GM19239 (cell line): Measurements from ENCODE around the gene MRPS5.
"Not testable (repeated sequence)": the region's sequence is repeated elsewhere in the genome, so short reads cannot be mapped to it uniquely, and the experiment has no call there.

Experiments
- DNase-seq: peaks from one replicate; pipeline ENCODE4 v3.0.0; 2011; ENCODE audit warnings: low spot score; ENCODE audit not compliant: insufficient read length
- FAIRE-seq: peaks from 2 replicates; lab custom pipeline; 2011; peaks lifted over from hg19 to GRCh38; lab: Jason Lieb, UNC

Gene MRPS5

DNA sequence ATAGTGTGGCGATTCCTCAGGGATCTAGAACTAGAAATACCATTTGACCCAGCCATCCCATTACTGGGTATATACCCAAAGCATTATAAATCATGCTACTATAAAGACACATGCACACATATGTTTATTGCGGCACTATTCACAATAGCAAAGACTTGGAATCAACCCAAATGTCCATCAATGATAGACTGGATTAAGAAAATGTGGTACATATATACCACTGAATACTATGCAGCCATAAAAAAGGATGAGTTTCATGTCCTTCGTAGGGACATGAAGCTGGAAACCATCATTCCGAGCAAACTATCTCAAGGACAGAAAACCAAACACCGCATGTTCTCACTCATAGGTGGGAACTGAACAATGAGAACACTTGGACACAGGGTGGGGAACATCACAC, 23.3 kb downstream of the MRPS5 start:
- not testable (repeated sequence) for FAIRE-seq, DNase-seq

GRCh38 chr2:95091885-95092555, 29.6 kb downstream of the MRPS5 start:
- DNase-seq (no peak), FAIRE-seq (no peak)

- DNase-seq (no peak), FAIRE-seq (no peak)
These were observed 34.2 kb downstream of the MRPS5 start for GRCh38 chr2:95087379-95087778.

GRCh38 chr2:95086017-95086416, 35.6 kb downstream of the MRPS5 start:
- no peak for FAIRE-seq
- DNase-seq, result no peak

DNA sequence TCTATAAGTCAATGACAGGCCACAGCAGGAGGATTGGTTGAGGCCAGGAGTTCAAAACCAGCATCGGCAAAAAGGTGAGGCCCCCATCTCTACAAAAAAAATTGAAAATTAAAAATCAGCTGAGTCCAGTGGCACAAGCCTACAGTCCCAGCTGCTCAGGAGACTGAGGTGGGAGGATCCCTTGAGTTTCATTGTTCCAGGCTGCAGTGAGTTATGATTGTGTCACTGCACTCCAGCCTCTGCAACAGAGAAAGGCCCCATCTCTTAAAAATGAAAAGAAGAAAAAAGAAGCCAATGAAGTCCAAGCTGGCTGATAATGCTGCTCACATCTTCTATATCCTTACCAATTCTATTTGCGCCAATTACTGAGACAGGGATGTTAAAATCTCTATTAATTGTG, 39.1 kb downstream of the MRPS5 start:
- DNase-seq, result no peak
- FAIRE-seq, result no peak

DNA sequence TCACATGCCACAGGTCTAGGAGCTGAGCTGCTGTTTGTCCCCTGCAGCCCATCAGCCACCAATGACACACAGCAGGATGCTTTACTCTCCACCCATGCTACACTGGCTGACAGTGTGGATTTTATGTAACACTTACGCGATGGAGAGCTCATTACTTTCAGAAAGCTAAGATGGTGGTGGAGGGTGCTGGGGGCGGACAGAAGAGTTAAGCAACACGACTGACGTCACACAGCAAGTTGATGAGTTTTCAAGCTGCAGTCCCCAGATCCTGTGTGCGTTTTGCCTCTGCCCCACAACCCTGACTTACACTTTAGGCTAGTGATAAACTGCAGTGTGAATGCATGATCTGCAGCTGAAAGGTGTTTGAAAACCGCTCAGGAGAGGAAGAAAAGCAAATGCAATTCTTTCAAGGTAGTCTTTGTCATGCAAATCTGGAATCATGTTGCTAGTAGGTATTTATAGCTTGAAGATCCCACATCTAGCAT, 42.4 kb downstream of the MRPS5 start:
- FAIRE-seq (no peak), DNase-seq (no peak)

- DNase-seq, result no peak
- no peak for FAIRE-seq
These were observed 43.6 kb downstream of the MRPS5 start for GRCh38 chr2:95077861-95078603.

GRCh38 chr2:95077530-95077825, 44.1 kb downstream of the MRPS5 start:
- FAIRE-seq, result no peak
- no peak for DNase-seq

- DNase-seq (peak; percentile 76), FAIRE-seq (peak; percentile 85)
These were observed 44.7 kb downstream of the MRPS5 start for GRCh38 chr2:95076705-95077529.

DNA sequence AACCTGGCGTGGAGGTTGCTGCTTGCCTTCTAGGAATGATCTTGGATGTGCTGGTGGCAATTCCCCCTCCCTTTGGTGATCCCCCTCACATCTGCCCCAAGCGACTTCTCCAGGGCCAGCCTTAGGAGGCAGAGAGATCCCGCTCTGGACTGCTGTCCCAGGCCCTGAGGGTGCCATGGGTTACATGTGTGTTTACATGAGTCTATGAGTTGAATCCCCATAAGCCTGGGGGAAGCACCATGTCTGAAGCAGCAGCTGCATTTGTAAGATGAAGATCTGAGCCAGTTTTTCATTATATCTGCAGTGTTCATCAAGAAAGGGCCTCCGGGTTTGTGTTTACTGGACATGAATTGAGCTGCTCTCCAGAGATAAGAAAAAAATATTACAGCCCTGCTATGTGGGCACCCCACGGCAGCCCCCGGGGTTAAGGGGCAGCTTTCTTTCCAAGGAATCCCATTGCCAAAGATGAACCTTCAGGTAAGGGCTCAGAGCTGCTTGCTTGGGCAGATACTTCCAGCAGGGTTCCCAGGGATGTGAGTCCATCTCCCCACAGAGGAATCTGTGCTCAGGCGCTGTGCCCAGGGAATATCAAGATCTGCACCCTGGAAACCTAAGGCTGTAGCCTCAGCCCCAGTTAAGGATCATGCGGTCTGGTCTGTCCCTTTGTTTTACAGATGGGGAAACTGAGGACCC, 46.0 kb downstream of the MRPS5 start:
- DNase-seq (no peak), FAIRE-seq (no peak)

- FAIRE-seq, result peak; percentile 18
- DNase-seq, result no peak
These were observed 46.8 kb downstream of the MRPS5 start for GRCh38 chr2:95074663-95075439.

DNA sequence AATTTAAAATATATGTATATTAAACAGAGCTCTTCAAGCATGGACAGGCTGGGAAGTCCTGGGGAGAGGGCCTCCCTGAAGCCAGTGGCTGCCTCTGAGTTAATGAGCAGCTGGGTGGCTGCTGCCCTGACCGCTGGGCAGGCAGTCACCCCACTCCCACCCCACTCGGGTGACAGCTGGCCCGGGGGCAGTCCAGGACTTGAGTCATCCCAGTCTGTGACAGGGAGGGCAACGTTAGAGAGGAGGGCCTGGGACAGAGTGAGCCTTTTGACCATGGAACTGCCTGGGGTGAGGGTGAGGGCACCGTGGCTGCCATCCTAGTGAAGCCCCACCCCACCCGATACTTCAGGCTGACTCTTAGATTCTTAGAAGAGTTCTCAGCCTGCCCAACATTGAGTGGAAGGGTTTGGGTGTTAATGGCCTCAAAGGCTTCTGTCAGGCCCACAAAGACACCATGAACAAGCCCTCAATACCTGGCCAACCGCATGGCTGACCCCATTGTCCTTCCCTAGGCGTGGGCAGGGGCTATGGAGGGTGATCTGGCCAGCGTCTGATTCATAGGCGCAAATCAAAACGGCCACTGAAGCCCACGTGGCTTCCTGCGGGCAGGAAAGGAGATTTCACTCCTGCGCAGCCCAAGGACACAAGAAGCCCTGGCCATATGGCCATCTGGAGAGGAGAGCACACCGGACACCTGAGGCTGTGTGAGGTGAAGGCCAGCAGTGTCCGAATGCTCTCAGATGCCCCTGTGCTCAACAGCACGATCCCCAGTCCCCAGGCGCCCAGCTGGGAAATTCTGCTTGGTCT, 47.5 kb downstream of the MRPS5 start:
- no peak for DNase-seq

DNA sequence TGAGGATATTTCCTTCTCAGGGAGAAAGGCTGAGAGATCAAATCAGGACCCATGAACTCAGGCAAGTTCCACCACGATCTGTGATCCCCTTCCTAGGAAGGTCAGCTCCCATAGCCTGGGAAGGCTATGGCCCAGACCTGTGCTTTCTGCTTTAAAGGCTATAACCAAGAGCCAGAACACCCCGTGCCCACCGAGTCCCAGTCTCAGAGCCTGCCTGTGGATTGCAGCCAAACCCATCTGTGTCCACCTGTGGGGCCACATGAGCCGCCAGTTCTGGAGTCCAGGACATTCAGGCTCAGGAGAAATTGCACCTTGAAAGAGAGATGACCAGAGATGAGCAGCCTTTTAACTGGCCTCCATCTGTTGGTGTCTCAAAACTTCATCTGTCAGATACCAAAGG, 49.2 kb downstream of the MRPS5 start:
- no peak for FAIRE-seq
- DNase-seq, result no peak

More for the DNA sequence above, 47.5 kb downstream of the MRPS5 start:
- FAIRE-seq, result no peak

DNA sequence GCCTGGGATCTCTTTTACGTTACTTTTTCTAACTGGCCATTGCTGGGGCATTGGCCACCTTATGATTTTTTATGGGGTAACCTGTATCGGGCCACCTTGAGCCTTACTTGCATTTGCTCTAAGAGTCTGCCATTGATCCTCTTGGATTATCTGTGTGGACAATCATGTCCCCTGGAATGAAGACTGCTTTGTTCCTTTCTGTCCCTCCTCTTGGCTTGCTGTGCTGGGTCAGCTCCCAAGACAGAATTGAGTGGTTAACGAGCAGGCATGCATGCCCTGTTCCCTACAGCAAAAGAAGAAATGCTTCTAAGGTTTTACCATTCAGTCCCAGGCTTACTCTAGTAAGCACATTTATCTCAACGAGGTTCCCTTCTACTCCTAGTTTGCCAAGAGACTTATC, 49.8 kb downstream of the MRPS5 start:
- no peak for DNase-seq
- FAIRE-seq, result no peak

GRCh38 chr2:95069465-95069864, 52.1 kb downstream of the MRPS5 start:
- FAIRE-seq (no peak), DNase-seq (no peak)

DNA sequence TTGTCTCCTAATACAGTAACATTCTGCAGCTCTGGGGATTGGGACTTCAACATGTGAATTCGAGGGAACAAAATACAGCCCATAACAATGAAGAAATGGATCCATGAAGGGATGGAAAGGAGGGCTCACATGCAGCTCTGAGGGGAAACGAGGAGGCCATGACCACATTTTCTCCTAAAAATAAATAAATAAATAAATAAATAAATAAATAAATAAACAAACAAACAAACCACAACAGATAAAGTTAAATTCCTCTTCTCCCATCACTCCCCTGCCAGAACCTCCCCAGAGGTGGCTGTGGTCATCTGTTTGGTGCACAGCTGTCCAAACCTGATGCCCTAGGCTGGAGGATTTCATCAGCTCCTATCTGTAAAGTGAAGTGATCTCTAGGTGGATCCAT, 53.4 kb downstream of the MRPS5 start:
- no peak for FAIRE-seq
- no peak for DNase-seq

DNA sequence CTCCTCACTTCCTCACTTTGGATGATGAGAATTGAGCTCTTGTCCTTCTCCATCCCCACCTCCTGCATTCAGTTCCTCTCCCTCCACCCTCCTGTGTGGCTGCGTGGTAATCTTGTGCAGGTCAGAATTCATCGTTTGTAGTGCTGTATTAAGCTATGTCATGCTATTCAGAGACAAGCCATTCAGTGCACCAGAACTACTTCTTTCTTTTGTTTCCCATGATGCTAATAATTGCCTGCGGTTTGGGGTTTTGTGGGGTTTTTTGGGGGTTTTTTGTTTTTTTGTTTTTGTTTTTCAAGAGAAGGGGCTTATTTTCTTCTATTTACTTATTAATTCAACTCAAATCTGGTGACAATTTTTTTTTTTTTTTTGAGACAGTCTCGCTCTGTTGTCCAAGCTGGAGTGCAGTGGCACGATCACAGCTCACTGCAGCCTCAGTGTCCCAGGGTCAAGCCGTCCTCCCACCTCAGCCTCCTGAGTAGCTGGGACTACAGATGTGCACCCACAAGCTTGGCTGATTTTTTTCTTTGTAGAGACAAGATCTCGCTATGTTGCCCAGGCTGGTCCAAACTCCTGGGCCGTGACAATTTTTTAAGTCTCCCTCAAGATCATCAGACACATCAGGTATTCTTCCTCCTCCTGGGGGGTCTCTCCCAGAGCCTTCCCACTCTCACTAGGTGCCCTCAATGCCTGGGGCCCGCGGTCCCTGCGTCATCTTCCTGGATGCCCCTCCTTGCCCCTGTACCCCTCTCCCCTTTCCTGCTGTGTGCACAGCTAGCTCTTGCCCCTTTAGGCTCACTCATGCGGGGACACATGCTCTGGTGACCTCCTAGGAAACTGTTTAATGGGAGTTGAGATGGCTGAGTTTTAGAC, 58.3 kb downstream of the MRPS5 start:
- DNase-seq, result no peak
- no peak for FAIRE-seq
